NT2/D1 (cell line): ENCODE measurements around the gene MAN1A1.

Source experiments
- YY1 ChIP-seq: IDR thresholded peaks from 2 replicates; pipeline ENCODE4 v1.6.1; 2011; ENCODE audit not compliant: insufficient read length, insufficient read depth
- ZNF274 ChIP-seq: IDR thresholded peaks from 2 replicates; pipeline ENCODE4 v1.6.1; 2011; ENCODE audit warnings: mild to moderate bottlenecking, low read depth, low read length

- no peak for TF ChIP-seq ZNF274
- TF ChIP-seq YY1, result no peak
These were observed 26.1 kb downstream of the MAN1A1 start for GRCh38 chr6:119323478-119323877.
